Airway epithelial cell (primary cell): ENCODE data around the gene E2F2. TPM values are rescaled to one million over a fixed set of nuclear protein-coding genes. Genes with fewer than 3 reads are reported as not detected.

ENCODE experiments used
- total RNA-seq: library from RNA; depleted of rRNA; stranded (reverse); fragments of >200 nt; gene quantifications from 2 replicates; pipeline ENCODE4 v1.2.3, GENCODE V29; 2015

The E2F2 gene, protein sequence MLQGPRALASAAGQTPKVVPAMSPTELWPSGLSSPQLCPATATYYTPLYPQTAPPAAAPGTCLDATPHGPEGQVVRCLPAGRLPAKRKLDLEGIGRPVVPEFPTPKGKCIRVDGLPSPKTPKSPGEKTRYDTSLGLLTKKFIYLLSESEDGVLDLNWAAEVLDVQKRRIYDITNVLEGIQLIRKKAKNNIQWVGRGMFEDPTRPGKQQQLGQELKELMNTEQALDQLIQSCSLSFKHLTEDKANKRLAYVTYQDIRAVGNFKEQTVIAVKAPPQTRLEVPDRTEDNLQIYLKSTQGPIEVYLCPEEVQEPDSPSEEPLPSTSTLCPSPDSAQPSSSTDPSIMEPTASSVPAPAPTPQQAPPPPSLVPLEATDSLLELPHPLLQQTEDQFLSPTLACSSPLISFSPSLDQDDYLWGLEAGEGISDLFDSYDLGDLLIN
- total RNA-seq = 1.7 and 2.1 TPM in 2 replicates

DNA sequence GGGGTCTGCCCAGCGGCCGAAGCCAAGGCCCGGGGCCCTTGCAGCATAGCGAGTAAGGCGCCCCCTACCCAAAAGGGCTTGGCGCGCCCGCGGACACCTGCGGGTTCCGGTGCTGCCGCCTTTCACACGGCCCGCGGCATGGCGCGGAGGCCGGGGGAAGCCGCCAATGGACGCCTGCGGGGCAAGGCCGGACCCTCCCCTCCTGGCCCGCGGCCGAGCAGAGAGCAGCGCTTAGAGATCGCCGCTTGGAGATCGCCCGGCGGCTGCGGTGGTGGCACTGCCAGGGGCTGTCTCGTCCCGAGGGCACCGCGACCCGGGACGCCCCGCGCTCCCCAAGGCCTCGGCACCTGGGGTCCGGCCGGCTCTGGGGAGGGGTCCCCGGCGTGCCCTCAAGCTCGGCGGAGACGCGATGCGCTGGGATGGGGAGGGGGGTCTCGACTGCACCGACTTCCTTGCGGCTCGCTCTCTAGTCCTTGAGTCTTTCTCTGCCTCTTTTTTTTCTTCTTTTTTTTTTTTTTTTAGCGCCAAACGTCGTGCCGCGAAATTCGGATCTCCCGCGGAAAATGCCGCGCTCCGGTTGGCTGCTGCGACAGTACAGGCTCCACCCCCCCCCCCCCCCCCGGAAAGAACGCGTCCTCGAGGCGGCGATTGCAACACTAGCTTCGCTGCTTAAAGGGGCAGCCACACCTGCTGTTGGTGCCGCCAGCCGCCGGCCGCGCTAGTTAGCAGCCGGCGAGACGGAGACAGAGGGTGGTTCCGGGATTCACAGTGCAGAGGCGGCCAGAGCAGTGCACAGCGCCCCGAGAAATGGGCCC is at the start of gene E2F2:
TSS of gene E2F2 (minus strand) at position 487 of the 815 bp plus-strand sequence. CDS start at position 47, 440 bp downstream.

DNA sequence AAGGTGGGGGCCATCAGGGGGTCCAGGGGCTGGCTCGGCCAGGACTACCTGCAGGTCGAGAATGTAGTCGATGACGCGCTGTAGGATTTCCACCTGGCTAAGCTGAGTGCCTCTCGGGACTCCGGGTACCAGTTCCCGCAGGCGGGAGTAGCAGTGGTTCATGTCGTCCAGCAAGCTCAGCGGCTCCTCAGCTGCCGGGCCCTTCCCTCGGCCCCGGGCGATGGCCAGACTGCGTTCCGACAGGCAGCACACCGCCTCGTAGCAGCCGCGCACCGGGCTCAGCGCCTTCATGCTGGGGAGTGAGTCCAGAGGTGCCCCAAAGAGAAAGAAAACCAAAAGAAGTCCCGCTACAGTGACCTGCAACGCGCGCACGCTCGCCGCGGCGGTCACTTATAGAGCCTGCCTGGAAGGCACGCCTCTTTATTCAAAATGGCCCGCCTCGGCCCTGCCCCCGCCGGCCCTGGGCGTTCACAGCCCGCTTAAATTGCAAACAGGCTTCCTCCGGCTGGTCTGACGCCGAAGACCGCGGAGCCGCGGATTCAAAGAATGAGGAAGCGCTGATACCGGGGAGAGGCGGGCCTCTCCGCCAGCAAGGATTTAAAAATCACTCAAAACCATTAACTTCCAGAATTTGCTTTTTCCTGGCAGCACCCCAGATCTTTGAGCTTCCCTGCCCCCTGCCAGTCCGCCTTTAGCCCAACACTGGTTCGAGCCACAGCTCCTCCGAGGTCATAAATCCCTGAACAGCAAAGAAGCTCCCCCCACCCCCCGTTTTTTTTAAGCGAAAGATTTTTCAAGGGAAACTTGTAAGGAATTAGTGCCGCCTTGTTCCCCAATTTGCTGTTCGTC is 28.3 kb upstream of the E2F2 start, which contains the start of gene ID3:
TSS of gene ID3 (minus strand) at position 366 of the 849 bp plus-strand sequence. CDS start at position 291, 75 bp downstream.

GRCh38 chr1:23483321-23484252 is 47.4 kb downstream of the E2F2 start, which contains the start of gene ASAP3:
Gene ASAP3, minus strand, starts transcription at chr1:23484179. Its CDS starts 46 bp downstream, at chr1:23484133.

Other genes with a start within 250 kb of the E2F2 start
- gene HNRNPR, start 186.9 kb downstream of the E2F2 start, total RNA-seq = 78.4 and 115 TPM in 2 replicates
- gene ZNF436, start 161.4 kb downstream of the E2F2 start, total RNA-seq = 17.8 and 23.6 TPM in 2 replicates
- 4.4 and 8.5 TPM in 2 replicates for gene TCEA3, start 106.5 kb downstream of the E2F2 start, total RNA-seq
- 17.2 and 20.3 TPM in 2 replicates for gene ASAP3, start 47.1 kb downstream of the E2F2 start, total RNA-seq
- 248 and 253 TPM in 2 replicates for gene ID3, start 28.3 kb upstream of the E2F2 start, total RNA-seq
- gene RPL11, start 160.6 kb upstream of the E2F2 start, total RNA-seq = 1,291 and 1,381 TPM in 2 replicates
- gene ELOA, start 212.2 kb upstream of the E2F2 start, total RNA-seq = 33.7 and 36.7 TPM in 2 replicates
- gene PITHD1, start 247.2 kb upstream of the E2F2 start, total RNA-seq = 55.4 and 58.4 TPM in 2 replicates